ENCODE results near the gene GAB1. TPM values are rescaled to one million over a fixed set of nuclear protein-coding genes. Genes with fewer than 3 reads are reported as not detected.

GAB1 gene
- total and polyA plus RNA-seq, 2 of the 13 experiments (the other 11 are each of a cell fraction or from before 2014, with no cell fraction given), result 8.7 to 14.7 TPM

DNA sequence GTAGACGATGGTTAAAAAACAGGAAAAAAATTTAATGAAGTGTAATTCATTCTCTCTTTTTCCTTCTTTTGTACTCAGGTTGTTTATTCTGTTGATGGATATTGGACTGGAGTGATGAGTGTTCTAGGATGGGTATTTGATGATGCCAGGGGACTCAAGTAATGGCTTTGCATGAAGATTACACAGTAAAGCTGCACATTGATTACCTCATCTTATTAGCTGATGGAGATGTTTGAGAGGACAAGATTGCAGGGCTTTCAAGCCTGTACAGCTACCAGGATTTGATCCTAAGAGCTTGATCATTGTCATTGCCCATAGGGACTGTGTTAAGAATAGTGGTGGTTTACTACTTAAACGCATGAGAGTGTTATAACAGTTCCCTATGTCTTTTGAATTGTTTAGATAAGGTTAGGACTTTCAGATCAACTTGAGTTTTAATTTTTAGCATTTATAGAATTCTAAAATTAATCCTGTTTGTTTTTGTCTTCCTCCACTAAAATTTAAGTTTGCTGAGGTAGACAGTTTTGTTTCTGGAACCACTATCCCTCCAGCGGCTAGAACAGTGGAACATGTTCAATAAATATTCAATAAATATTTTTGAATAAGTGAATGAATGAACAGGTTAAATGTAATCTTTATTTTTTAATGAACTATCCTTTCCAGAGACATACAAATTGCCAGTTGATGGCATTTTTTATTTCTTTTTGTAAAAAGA is 58.2 kb downstream of the GAB1 start:
- no TSS peak for BruUV-seq (replicated peaks)
- ChIA-PET POLR2A (no interaction called here), CTCF (ENCODE audit: low intra/inter-chr PET ratio, low total read pairs) (no interaction called here)
- intact Hi-C loops (cut with micrococcal nuclease; ENCODE audit: unreplicated experiment), result loop anchor here (5.0 kb wide), 1 partner anchor 58 kb away; the partner anchor contains the start of gene GAB1
- Histone ChIP-seq H3K79me2 (ENCODE audit: insufficient read depth, low read length) (no peaks in the 10 kb centered on the region), H3K9ac (ENCODE audit: insufficient read depth, low read depth, low read length) (no peak overlapping the region), H3K4me3 (replicated peaks in 1 of 3; ENCODE audit: insufficient read depth in 1 of 3, low read depth in 2 of 3, low read length in 3 of 3) (no peak overlapping the region), H3K4me1 (ENCODE audit: insufficient read depth, low read length) (peaks cover 23% of the 10 kb centered on the region), H3K9me3 (ENCODE audit: low read length) (no peaks in the 10 kb centered on the region), H3K27me3 (ENCODE audit: control insufficient read depth in 1 of 2, insufficient read depth in 2 of 2, low read length in 2 of 2) (no peaks in the 10 kb centered on the region), H3K27ac (ENCODE audit: extremely low read length, insufficient read depth, low read length) (no peak overlapping the region), H3K4me2 (ENCODE audit: low read depth, low read length) (no peak overlapping the region), H4K20me1 (ENCODE audit: insufficient read depth, low read length) (peaks cover 6% of the 10 kb centered on the region), H2AFZ (ENCODE audit: low read length) (no peak overlapping the region), H3K36me3 (replicated peaks in 1 of 2; ENCODE audit: control insufficient read depth in 1 of 2, insufficient read depth in 2 of 2, low read length in 2 of 2) (no peaks in the 10 kb centered on the region)
- no peak for FAIRE-seq
- no peak for ATAC-seq
- no peak for DNase-seq (ENCODE audit: low spot score)
- in situ Hi-C loops (cut with HindIII; ENCODE audit: extremely low pct_ligation_motif_present, low pct_unique_long_range_greater_than_20kb), result no loop called here
- WGBS (ENCODE audit: low lambda C conversion rate), result 75% methylated on average over 3 of the region's 3 CpGs
- TF ChIP-seq, protein P1, sequence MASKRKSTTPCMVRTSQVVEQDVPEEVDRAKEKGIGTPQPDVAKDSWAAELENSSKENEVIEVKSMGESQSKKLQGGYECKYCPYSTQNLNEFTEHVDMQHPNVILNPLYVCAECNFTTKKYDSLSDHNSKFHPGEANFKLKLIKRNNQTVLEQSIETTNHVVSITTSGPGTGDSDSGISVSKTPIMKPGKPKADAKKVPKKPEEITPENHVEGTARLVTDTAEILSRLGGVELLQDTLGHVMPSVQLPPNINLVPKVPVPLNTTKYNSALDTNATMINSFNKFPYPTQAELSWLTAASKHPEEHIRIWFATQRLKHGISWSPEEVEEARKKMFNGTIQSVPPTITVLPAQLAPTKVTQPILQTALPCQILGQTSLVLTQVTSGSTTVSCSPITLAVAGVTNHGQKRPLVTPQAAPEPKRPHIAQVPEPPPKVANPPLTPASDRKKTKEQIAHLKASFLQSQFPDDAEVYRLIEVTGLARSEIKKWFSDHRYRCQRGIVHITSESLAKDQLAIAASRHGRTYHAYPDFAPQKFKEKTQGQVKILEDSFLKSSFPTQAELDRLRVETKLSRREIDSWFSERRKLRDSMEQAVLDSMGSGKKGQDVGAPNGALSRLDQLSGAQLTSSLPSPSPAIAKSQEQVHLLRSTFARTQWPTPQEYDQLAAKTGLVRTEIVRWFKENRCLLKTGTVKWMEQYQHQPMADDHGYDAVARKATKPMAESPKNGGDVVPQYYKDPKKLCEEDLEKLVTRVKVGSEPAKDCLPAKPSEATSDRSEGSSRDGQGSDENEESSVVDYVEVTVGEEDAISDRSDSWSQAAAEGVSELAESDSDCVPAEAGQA (IDR thresholded peaks at IDR 0.05; ENCODE audit: low read depth), result no peak
- TF ChIP-seq, protein P1 (CRISPR knock-in tag; IDR thresholded peaks at IDR 0.05; ENCODE audit: borderline replicate concordance), result no peak
- no peak for TF ChIP-seq ZSCAN21 (CRISPR knock-in tag; IDR thresholded peaks at IDR 0.05; ENCODE audit: borderline replicate concordance)
- TF ChIP-seq, protein P2, sequence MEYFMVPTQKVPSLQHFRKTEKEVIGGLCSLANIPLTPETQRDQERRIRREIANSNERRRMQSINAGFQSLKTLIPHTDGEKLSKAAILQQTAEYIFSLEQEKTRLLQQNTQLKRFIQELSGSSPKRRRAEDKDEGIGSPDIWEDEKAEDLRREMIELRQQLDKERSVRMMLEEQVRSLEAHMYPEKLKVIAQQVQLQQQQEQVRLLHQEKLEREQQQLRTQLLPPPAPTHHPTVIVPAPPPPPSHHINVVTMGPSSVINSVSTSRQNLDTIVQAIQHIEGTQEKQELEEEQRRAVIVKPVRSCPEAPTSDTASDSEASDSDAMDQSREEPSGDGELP (IDR thresholded peaks at IDR 0.05; ENCODE audit: borderline replicate concordance, low read depth), result no peak
- TF ChIP-seq MAFK (conservative IDR thresholded peaks at IDR 0.05 in 1 of 2, IDR thresholded peaks at IDR 0.05 in 1 of 2; ENCODE audit: low read length in 2 of 2), result peak; percentile 75 to 95
- TF ChIP-seq ZNF781 (CRISPR knock-in tag; IDR thresholded peaks at IDR 0.05; ENCODE audit: borderline replicate concordance, not compliant biosample characterization), result no peak
- TF ChIP-seq, protein P3, sequence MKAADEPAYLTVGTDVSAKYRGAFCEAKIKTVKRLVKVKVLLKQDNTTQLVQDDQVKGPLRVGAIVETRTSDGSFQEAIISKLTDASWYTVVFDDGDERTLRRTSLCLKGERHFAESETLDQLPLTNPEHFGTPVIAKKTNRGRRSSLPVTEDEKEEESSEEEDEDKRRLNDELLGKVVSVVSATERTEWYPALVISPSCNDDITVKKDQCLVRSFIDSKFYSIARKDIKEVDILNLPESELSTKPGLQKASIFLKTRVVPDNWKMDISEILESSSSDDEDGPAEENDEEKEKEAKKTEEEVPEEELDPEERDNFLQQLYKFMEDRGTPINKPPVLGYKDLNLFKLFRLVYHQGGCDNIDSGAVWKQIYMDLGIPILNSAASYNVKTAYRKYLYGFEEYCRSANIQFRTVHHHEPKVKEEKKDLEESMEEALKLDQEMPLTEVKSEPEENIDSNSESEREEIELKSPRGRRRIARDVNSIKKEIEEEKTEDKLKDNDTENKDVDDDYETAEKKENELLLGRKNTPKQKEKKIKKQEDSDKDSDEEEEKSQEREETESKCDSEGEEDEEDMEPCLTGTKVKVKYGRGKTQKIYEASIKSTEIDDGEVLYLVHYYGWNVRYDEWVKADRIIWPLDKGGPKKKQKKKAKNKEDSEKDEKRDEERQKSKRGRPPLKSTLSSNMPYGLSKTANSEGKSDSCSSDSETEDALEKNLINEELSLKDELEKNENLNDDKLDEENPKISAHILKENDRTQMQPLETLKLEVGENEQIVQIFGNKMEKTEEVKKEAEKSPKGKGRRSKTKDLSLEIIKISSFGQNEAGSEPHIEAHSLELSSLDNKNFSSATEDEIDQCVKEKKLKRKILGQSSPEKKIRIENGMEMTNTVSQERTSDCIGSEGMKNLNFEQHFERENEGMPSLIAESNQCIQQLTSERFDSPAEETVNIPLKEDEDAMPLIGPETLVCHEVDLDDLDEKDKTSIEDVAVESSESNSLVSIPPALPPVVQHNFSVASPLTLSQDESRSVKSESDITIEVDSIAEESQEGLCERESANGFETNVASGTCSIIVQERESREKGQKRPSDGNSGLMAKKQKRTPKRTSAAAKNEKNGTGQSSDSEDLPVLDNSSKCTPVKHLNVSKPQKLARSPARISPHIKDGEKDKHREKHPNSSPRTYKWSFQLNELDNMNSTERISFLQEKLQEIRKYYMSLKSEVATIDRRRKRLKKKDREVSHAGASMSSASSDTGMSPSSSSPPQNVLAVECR (CRISPR knock-in tag; IDR thresholded peaks at IDR 0.05; ENCODE audit: borderline replicate concordance), result no peak
